GM12801 (cell line): Measurements from ENCODE around the gene UPK1A.

Experiments
- TF ChIP-seq, protein P1 (sequence below): IDR thresholded peaks from one replicate; pipeline ENCODE4 v1.5.1; 2011; ENCODE audit warnings: control low read depth; ENCODE audit not compliant: insufficient read length; ENCODE audit errors: extremely low read depth

UPK1A gene

DNA sequence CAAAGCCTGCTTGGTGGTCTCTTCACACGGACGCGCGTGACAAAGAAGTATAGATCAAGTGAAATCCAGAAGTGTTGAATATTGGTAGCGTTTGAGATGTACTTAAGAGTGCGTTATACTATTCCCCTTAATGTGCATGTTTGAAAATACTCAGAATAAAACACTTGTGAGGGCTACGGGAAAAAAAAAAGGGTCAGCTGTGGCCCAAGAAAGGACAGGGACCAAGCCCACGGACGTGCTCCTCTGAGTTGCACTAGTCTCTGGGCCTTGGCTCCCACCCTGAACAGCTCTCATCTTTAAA, 38.1 kb upstream of the UPK1A start:
- TF ChIP-seq, protein P1, sequence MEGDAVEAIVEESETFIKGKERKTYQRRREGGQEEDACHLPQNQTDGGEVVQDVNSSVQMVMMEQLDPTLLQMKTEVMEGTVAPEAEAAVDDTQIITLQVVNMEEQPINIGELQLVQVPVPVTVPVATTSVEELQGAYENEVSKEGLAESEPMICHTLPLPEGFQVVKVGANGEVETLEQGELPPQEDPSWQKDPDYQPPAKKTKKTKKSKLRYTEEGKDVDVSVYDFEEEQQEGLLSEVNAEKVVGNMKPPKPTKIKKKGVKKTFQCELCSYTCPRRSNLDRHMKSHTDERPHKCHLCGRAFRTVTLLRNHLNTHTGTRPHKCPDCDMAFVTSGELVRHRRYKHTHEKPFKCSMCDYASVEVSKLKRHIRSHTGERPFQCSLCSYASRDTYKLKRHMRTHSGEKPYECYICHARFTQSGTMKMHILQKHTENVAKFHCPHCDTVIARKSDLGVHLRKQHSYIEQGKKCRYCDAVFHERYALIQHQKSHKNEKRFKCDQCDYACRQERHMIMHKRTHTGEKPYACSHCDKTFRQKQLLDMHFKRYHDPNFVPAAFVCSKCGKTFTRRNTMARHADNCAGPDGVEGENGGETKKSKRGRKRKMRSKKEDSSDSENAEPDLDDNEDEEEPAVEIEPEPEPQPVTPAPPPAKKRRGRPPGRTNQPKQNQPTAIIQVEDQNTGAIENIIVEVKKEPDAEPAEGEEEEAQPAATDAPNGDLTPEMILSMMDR, result no peak

DNA sequence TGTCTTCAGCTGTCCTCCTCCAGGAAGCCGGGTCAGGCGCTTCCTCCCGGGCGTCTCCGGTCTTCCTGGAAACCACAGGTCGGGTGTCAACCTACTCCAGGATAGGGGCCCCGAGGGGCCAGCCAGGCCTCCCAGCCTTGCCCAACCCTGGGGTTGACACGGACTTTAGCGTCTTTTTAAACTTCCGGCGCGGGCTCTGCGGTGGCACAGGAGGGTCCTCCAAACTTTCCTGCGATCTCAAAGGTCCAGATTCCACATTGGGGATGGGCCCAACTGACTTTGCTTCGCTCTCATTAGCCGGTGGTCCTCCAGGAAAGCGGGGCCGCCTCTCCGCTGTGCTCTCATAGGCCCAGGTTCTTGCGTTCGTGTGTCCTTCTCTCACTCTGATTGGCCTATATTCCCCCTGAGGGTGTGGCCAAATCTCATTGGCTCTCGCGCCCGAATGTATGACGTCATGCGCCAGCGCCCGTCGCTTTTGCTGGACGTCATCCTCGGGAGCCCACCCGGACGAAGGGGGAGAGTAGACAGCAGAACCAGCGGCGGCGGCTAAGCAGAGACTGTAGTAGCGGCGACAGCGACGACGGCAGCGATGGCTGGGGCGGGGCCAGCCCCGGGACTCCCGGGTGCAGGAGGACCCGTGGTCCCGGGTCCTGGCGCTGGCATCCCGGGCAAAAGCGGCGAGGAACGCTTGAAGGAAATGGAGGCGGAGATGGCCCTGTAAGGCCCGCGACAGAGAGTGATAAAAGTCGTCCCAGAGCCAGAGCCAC, 37.6 kb upstream of the UPK1A start, which contains the start of gene RBM42:
TSS of gene RBM42 (plus strand) at position 472 of the 767 bp plus-strand sequence. CDS start at position 590, 118 bp downstream.
- TF ChIP-seq, protein P1, result no peak

DNA sequence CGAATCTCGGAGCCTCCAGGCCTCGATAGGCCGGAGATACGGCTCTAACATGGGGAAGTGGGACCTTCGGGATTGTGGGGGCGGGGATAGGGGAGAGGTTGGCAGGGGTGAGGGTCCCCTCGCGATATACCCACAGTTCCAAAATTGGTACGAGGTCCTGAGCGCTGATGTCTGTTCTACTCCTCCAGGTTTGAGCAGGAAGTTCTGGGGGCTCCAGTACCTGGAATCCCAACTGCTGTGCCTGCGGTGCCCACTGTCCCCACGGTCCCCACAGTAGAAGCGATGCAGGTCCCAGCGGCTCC, 37.0 kb upstream of the UPK1A start:
- TF ChIP-seq, protein P1, result no peak

DNA sequence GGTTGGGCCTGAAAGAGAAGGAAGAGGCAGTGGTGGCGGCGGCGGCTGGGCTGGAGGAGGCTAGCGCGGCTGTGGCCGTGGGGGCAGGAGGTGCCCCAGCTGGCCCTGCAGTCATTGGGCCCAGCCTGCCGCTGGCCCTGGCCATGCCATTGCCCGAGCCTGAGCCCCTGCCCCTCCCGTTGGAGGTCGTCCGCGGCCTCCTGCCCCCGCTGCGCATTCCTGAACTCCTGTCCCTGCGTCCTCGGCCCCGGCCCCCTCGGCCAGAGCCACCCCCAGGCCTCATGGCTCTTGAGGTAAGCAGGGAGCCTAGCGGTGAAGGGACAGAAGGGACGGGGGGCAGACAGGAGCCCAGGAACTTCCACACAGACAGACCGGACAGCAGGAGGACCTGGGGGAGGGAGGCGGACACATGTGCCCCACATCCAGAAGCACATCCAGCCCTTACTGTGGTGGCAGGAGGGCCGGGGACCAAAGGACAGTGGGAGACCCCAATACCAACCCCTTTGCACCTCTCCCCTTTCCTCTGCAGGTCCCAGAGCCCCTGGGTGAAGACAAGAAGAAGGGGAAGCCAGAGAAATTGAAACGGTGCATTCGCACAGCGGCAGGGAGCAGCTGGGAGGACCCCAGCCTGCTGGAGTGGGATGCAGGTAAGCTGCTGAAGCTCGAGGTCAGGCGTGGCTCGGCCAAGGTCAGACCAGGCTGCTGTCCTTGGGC, 32.4 kb upstream of the UPK1A start:
- TF ChIP-seq, protein P1, result no peak

DNA sequence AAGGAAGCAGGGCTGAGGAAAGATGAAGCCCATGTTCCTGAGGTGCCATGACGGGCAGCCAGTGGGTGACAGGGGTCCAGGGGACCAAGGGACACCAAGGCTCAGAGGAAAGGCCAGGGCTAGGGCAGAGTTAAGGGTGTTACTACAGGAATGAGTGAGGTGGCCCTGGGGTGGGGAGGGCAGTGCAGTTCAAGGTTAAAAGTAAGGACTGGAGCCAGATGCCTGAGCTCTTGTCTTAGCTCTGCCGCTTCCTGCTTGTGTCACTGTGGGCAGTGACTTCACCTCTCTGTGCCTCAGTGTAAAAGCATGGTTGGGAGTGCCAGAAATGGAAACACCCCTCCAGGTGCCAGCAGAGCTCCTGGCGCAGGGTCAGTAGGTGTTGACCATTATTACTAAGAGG, 29.7 kb upstream of the UPK1A start:
- TF ChIP-seq, protein P1, result no peak

DNA sequence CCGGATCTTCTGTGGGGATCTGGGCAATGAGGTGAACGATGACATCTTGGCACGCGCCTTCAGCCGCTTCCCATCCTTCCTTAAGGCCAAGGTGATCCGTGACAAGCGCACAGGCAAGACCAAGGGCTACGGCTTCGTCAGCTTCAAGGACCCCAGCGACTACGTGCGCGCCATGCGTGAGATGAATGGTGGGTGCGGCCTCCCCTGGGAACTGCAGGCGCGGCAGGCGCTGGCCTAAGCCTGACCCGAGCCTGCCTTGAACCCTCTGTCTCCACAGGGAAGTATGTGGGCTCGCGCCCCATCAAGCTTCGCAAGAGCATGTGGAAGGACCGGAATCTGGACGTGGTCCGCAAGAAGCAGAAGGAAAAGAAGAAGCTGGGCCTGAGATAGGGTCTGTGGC, 29.2 kb upstream of the UPK1A start:
- TF ChIP-seq, protein P1, result no peak

DNA sequence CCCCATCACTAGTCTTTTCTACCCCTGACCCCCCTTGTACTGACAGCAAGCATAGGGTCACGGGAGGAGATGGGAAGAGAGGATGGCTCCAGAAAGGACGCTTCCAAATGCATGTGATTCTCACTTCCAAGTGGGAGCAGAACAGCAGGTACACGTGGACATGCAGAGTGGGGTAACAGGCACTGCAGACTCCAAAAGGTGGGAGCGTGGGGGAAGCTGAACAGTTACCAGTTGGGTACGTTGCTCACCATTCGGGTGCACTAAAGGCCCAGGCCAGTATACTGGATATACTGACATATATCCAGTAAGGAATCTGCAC, 27.0 kb upstream of the UPK1A start:
- TF ChIP-seq, protein P1, result no peak
